GM18526 (cell line): ENCODE results near the gene HEXB.

Source experiments
- POLR2A ChIP-seq: IDR thresholded peaks from 3 replicates; pipeline ENCODE4 v1.6.1; 2011; ENCODE audit not compliant: insufficient read length; ENCODE audit errors: extremely low read depth

Gene HEXB

GRCh38 chr5:74767579-74767913, 82.5 kb downstream of the HEXB start:
- no peak for TF ChIP-seq POLR2A
